Amniotic epithelial cell (primary cell): ENCODE results near the gene TIMM22.
"Not testable (repeated sequence)": the region's sequence is repeated elsewhere in the genome, so short reads cannot be mapped to it uniquely, and the experiment has no call there.

Source experiments
- DNase-seq: peaks from one replicate; pipeline ENCODE4 v3.0.0-alpha.2; 2010; ENCODE audit warnings: low read depth

The TIMM22 gene

GRCh38 chr17:996554-997344 is at the start of gene TIMM22:
TSS of gene TIMM22 (plus strand) at chr17:997129. CDS start at chr17:997143, 14 bp downstream.
- DNase-seq = peak; percentile 97

DNA sequence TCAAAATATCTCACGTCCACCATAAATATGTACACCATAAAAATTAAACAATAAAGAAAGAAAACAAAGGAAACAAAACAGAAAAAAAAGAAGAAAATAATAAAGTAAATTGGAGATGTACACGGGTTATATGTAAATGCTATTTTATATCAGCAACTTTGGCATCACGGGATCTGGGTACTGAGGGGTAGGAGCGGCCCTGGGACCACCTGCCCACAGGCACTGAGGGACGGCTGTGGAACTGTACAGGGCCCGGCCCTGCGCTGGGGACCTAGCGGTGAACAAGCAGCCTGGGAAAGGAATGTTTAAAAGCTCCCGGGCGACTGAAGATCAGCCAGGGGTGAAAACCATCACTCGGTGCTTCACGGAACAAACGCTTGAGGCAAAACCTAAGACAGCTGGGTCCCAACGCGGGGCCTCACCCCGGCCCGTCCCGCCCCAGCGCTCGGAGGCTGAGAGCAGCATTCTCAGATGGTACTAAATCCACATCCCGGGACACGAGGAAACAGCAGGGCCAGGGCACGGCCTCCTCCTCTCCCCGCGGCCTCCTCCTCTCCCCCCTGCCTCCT is 48.6 kb upstream of the TIMM22 start:
- no peak for DNase-seq

GRCh38 chr17:949623-950303 is 47.2 kb upstream of the TIMM22 start:
- no peak for DNase-seq

GRCh38 chr17:951325-952132 is 45.4 kb upstream of the TIMM22 start:
- DNase-seq = peak; percentile 90

DNA sequence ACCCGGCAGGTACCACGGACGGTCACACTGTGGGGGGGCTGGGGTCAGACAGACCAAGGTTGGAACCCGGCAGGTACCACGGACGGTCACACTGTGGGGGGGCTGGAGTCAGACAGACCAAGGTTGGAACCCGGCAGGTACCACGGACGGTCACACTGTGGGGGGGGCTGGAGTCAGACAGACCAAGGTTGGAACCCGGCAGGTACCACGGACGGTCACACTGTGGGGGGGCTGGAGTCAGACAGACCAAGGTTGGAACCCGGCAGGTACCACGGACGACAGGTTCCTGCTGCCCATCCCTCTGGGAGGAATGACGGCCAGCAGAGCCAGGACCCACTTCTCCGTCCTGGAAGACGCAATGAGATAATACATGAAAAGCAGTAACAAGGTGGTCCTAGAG is 44.3 kb upstream of the TIMM22 start:
- not testable (repeated sequence) for DNase-seq

DNA sequence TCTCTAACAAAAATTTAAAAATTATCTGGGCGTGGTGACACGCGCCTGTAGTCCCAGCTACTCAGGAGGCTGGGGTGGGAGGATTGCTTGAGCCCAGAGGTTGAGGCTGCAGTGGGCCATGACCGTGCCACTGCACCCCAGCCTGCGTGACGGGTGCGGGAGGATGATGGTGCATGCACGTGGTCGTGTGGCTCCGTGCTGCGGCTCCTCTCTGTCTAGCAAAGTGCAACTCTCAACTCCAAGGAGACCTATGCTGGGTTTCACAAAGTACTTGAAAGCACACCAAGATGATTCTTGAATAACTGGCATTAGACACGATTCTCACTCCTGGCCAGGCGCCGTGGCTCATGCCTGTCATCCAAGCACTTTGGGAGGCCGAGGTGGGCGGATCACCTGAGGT is 43.2 kb upstream of the TIMM22 start:
- DNase-seq = no peak

GRCh38 chr17:954431-955164 is 42.3 kb upstream of the TIMM22 start:
- DNase-seq = peak; percentile 73

DNA sequence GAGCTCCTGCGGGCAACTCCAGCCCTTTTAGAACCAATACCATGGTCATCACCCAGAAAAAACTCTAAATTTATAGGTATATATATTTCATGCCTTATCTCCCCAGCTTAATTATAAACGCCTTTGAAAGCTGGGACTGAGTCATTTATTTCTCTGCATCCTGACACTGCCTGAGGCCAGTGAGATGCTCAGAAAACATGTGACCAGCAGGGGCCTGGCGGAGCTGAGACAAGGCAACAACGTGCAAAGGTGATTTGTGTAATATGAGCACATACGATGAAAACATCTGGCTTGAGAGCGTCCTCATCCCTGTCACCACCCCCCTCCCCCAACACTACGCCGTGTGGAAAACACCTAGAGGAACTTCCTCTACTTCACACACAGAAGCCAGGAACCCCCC is 40.0 kb upstream of the TIMM22 start:
- peak; percentile 56 for DNase-seq

DNA sequence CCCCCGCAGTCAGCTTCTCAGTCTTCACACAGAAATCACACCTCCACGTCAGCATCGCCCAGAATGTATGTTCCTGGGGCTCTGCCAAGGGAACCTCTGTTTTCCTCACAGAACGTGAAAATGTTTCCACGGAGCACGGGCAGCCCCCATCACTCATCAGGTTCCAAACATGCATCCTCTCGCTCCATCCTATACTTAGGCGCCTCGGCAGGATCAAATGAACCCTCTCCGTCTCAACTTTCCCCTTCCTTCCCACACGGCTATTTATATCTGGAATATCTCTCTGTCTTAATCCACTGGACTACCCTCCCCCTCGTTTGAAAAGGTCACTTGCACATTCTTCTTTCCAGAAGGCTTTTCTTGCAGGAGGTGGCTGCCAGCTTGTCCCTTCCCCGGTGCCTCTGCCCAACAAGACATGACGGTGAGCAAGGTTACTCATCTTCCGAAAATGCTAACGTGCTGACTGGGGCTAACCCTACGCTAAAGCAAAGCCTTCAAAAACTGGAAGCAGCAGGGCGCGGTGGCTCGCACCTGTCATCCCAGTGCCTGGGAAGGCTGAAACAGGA is 39.0 kb upstream of the TIMM22 start:
- DNase-seq = peak; percentile 24

DNA sequence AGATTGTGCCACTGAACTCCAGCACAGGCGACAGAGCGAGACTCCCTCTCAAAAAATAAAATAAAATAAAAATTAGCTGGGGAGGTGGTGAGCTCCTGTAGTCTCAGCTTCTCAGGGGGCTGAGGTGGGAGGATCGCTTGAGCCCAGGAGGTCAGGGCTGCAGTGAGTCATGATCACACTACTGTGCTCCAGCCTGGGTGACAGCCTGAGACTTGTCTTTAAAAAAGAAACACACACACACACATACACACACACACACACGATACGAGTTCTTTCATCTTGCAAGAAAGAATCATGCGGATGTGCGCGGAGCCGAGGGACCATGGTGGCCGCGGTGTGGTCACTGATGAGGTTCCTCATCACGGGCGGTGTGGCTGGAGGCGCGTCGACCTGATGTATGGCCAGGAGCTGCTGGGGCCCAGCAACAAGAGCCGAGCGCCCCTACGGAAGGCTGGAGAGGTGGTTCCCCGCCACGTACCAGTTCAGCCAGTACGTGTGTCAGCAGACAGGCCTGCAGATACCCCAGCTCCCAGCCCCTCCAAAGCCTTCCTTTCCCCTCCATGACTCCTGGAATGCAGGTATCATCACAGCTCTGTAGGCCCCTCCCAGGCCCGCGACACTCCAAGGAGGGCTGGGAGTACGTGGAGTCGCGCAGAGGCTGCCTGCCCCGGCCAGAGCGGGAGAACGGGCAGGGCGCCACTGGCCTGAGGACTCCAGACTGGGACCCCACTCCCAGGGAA is 38.0 kb upstream of the TIMM22 start:
- DNase-seq = no peak

DNA sequence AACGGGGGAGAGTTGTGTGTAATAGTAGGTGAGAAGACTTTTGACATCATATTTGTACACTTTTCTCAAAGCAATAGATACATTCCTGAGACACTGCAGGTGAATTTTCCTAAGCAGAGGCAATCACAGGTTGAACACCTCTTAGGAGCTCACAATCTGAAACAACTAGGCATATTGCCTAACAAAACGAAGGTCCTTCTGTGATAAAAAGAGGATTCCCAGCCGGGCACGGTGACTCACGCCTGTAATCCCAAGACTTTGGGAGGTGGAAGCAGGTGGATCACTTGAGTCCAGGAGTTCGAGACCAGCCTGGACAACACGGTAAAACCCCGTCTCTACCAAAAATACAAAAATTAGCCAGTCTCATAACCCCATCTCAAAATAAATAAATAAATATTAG is 34.8 kb upstream of the TIMM22 start:
- peak; percentile 34 for DNase-seq

DNA sequence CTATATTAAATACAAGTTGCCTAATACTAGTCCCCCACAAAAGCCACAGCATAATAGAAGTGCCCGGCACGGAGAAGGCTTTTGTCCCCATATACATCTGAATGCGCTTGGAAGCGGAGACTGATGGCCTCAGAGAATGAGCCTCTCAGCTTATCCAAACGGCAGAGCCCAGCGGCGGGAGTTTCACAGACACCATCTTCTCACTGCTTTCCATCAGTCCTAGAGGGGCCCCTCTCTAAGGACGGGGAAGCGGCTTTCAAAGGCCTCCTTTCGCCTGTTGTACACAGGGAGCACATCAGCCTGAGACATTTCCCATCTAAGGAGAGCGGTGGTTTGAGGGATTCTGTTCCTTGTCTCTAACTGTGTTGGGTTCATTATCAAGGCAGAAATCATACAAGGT is 34.3 kb upstream of the TIMM22 start:
- no peak for DNase-seq

GRCh38 chr17:964876-965275 is 32.1 kb upstream of the TIMM22 start:
- DNase-seq = peak; percentile 39

GRCh38 chr17:965311-965989 is 31.5 kb upstream of the TIMM22 start:
- DNase-seq = peak; percentile 62

GRCh38 chr17:967122-967521 is 29.8 kb upstream of the TIMM22 start:
- no peak for DNase-seq

GRCh38 chr17:968812-969730 is 27.9 kb upstream of the TIMM22 start:
- peak; percentile 38 for DNase-seq

- DNase-seq = peak; percentile 42
These were observed 27.0 kb upstream of the TIMM22 start for GRCh38 chr17:969811-970355.

DNA sequence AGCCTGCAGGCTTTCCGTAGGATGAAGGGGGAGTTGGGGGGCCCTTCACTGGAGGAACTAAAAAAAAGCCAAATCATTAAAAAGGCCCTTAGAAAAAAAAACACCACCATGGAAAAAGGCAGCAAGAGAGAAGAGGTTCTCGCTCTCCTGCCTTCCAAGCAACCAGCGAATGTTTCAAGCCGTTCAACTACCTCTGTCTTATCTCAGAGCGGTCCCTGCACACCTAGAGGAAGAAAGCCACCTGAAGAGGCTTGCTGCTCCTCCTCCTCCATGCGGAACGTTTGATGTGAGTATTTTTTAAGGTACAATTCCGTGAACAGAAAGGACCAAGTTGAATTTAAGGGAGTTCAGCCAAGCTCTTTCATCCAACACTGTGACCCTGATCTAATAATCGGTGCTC is 26.6 kb upstream of the TIMM22 start:
- no peak for DNase-seq

- DNase-seq = not testable (repeated sequence)
These were observed 25.1 kb upstream of the TIMM22 start for GRCh38 chr17:971861-972260.
